HG03565 (cell line): ENCODE results near the gene FOXI2.

Experiments
- ATAC-seq: cut with Tn5 transposase; IDR thresholded peaks from one replicate; pipeline ENCODE4 v1.9.1; 2021; ENCODE audit warnings: mild to moderate bottlenecking, moderate library complexity; ENCODE audit not compliant: unreplicated experiment

Gene FOXI2

DNA sequence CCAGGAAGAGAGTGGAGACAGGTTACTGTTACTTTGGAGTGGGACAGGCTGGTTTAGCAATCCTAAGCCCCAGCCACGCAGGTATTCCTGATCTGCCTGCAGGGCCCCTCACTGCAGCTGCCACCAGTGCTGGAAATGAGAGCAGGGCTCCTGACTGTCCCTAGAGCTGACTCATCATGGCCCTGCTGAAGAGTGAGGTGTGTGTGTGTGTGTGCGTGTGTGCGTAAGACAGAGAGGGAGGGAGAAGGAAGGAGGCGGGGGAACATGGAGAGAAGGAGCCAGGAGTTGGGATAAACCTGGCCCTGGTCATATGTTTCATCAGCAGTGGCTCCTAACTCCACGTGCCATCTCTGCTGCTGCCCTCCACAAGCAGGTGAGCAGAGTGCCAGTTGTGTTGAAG, 3.6 kb downstream of the FOXI2 start:
- no peak for ATAC-seq

DNA sequence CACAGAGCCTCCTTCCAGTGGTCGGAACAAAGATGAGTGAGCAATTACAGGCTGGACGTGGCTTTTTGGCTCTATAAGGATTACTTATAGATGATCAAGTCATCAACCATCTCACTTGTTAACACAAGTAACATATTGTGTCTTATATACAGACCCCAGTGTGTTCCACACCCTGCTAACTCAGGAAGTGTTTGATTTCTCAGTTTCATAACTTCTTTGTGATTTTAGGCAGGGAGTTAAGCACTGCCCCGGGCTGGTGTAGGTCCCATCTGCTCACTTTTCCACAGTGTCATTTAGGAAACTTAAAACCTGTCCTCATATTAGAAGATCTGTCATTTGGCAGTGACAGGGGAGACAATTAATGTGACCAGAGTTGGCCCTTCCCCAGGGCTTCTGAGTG, 6.2 kb downstream of the FOXI2 start:
- no peak for ATAC-seq

DNA sequence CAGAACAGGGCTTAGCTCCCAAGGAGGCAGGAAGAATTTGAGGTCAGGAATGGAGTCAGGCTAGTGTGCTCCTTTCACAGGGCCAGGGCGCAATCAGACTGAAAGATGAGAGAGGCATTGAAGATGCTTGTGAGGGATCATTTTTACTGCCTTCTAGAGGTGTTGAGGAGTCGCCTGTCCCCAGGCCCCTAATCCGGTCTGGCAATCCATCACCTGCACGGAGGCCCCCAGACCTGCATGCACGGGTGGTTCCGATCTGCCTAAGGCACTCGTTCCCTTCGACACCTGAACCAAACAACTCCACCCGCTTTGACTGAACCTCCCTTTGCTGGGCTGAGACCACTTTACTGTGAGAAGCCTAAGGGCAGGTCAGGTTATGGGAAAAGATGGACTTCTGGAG, 8.0 kb downstream of the FOXI2 start:
- no peak for ATAC-seq

DNA sequence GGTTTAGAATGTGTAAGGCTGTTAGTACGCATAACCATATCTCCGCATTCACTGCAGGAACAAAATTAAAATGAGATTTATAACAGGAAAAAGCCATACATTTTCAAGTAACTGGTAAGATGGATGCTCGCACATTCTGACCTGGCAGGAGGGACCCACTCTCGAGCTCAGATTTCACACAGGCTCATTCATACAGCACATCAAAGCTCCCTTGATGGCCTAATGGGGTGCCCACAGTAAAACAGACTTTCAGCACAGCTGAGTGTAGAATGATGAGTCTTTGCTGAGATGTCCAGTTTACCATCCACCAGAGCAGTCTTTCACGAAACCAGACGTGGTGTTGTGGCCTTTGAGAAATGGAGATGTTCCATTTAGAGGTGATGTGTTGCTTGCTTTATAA, 8.9 kb downstream of the FOXI2 start:
- ATAC-seq: no peak

DNA sequence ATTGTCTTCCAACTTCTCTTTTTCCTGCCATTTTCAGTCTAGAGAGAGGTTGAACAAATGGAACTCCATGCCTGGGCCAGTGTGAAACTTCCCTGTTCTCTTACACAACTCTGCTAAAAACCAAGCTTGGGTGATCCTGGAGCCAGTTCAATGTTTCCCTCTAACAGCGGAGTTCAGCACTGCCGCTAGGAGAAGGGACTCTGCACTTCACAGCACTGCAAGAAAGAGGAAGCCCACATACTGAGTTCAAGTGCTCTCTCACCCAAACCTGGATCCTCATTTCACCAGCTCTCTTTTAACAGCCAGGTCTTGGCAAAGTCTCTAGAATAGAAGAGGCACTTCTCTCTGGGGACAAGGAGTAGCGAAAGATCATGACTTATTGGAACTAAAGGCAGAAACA, 18.8 kb downstream of the FOXI2 start:
- no peak for ATAC-seq

DNA sequence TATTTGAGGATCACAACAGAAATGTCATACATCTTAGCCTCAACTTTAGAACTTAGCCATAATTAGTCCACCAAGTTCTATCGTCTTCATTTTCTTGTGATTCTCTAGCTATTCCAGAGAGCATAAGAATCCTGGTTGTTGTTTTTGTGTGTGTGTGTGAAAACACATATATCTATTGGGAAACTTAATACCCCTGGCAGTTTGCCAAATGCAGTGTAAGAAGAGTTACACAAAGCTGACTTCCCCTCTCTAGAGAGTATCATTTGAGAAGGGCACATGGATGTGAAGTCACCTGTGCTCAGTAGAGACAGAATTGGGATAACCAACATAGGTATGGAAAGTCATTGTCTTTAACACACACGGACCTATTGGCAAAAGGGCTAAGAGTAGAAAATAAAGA, 19.3 kb downstream of the FOXI2 start:
- ATAC-seq: no peak

DNA sequence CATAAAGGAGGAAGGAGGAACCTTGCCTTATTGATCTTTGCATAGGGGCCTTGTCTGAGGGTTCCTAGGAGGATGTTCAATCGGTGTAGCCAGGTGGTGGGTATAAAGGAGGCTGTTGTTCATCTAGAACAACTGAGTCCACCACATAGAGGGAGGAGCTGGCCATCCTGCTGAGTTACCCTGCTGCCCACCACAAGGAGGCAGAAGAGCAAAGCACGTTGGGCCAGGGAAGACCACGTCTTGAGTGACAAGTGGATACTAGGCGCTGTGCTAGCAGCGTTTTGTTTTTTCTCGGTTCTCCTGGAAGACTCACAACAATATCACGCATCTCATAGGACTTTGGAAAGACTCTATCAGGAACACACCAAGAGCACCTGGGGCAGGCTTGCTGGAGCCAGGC, 20.0 kb downstream of the FOXI2 start:
- no peak for ATAC-seq

DNA sequence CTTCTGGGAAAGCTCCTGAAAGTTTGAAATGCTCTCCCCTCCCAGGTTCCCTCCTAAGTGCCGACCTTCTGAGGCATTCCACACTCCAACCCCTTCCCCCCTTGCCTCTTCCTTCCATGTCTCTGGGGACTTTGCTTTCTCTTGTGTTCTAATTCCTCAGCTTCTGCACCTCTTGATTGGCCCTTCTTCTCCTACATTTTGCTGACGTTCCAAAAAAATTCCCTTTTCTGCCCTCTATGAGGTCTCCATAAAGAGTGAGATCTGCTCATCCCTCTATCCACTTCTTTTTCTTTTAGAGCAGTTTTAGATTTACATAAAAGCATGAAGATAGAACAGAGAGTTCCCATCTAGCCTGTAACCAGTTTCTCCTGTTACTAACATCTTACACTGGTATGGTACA, 22.3 kb downstream of the FOXI2 start:
- ATAC-seq: no peak

DNA sequence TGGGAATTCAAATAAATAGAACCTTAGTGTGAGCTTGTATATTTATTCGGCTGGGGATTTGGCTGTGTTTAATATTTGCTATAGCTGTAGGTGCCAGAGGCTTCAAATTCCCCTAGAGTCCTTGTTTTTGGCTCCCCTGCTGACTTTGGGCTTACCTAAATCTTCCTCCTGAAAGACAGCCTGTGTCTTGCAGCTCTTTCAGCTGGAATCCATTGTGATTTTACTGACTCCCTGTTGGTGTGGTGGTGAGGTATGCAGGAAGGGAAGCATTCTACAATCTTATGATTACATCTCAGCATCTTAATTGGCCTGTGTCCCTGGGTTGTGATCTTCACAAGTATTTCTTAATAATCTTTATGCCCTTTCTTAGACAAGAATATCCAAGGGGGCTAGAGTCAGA, 25.9 kb downstream of the FOXI2 start:
- ATAC-seq: no peak

DNA sequence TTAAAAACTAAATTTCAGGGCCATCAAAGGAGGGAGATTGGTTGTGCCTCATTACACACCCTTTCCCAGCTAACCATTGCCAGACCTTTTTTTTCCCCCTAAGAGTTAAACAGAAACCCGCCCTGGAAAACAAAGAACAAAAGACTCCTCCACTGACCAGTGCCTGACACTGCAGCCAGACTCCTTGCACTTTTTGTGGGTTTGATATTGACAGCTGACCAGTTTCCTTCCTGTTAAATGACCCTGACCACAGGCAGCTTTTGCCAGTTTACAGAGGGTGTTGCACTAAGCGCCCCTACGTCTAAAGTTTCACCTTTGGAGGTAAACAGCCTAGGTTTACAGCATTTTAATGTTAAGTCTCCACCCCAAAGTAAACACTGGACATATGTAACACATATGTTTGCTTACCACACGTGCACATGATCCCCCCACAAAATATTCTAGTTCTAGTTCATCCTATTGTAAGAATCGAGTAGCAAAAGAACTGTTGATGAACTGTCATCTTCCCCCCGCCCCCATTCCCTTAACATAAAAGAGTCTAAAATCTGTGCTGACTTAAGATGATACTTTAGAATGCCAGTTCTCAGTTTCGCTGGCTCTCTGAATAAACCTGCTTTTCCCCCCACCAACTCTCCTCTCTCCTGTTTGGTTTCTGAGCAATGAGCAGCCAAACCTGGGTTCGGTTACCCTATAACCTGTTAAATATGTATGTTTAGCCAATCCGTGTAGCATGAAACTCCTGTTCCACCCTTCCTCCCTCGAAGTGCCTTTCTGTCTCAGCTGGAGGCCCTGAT, 38.0 kb downstream of the FOXI2 start:
- no peak for ATAC-seq

DNA sequence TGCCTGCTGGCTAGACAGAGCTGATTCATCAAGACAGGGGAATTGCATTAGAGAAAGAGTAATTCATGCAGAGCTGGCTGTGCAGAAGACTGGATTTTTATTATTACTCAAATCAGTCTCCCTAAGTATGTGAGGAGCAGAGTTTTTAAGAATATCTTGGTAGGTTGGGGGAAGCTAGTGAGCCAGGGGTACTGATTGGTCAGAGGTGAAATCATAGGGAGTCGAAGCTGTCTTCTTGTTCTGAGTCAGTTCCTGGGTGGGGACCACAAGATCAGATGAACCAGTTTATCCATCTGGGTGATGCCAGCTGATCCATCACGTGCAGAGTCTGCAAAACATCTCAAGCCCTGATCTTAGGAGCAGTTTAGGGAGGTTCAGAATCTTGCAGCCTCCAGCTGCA, 39.8 kb downstream of the FOXI2 start:
- ATAC-seq: no peak

DNA sequence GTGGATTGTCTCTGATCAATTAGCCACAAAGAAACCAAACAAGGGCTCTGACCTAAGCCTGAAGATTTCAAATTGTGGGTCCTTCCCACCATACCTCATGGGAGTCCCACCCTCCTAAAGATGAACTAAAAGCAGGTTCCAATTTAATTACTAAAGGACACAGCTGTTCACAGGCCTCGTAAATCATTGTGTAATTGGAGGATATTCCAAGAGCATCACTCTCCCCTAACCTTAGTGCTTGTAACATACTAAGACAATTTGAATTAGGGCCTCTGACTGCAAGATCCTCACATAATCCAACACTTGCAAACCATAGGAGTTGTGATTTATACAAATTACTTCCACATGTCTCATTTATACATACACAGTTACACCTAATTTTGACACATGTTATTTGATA, 44.4 kb downstream of the FOXI2 start:
- no peak for ATAC-seq

DNA sequence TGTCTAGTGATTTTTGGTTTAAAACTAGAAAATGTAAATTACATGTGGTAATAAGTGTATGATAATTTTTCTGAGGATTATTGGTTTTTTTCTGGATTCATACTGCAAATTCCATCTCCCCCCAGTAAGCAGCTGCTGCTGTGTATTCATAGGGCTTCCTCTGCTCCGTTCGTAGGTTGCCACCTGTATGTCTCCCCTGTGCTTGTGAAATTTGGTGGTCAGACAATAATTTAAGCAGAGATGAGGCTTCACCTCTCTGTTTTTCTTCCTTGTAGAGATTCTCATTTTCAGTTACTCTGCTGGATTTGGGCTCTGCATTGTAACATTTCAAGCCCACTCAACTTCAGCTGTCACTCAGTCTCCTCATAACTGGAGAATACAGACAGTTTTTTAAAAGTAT, 50.9 kb downstream of the FOXI2 start:
- ATAC-seq: no peak

DNA sequence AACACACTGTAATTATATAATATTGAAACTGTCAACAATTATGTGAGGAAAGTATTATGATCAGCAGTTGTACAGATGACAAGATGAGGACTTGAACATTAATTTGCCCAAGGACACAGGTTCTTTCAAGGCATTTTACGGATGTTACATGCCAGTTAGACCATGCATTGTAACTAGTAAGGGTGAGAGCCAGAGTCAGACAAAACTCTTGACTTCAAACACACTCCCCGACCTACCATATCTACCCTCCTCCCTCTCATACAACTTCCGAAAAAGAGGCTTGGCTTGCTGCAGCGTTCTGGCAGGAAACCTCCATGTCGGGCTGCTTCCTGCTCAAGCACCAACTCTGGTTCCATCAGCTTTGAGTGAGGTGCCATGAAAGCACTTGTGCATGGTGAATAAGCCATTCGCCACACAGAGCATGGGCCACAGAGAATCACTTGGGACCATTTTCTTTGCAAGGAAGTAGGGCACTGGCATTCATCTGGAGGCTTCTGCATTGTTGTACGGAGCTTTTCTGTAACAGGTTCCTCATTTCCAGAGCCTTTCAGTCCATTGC, 53.2 kb downstream of the FOXI2 start:
- no peak for ATAC-seq
